ENCODE data around the gene PFDN5. TPM values are rescaled to one million over a fixed set of nuclear protein-coding genes. Genes with fewer than 3 reads are reported as not detected.

PFDN5 gene
- total RNA-seq, 1 experiment from 2014 or later = 519 TPM

- H3K4me2 ChIP-seq (ENCODE audit: low read length) = peak overlapping the region; percentile 90
- H3K9ac ChIP-seq (ENCODE audit: low read length) = peak overlapping the region; percentile 91
- no peak overlapping the region for H2AFZ ChIP-seq (ENCODE audit: low read length)
- peaks cover 19% of the 10 kb centered on the region; the same call in 1 of the 2 replicates for H3K36me3 ChIP-seq (ENCODE audit: low read depth, low read length)
- H4K20me1 ChIP-seq (ENCODE audit: low read length) = no peaks in the 10 kb centered on the region
- peaks cover 9% of the 10 kb centered on the region for H3F3A ChIP-seq (ENCODE audit: low read length, unreplicated experiment)
- H3K9me3 ChIP-seq (ENCODE audit: low read length) = no peaks in the 10 kb centered on the region
- no peaks in the 10 kb centered on the region for H3K9me2 ChIP-seq (replicated peaks; ENCODE audit: low read length)
- peak; percentile 74 for DNase-seq
- POLR2A ChIA-PET (ENCODE audit: unreplicated experiment) = interaction anchor here (0.6 to 1.9 kb wide), 4 partner anchors 23 to 238 kb away, joined by 3 to 9 read pairs (median 4); partner anchors contain the start of gene AAAS
- H3K27me3 ChIP-seq (ENCODE audit: low read length) = no peaks in the 10 kb centered on the region
- CTCF ChIA-PET = interaction anchor here (2.4 kb wide), 1 partner anchor 23 kb away, joined by 10 read pairs; the partner anchor contains the start of gene AAAS
- ATAC-seq = peak; percentile 1; the same call in 1 of the 2 replicates
- H3K79me2 ChIP-seq (ENCODE audit: low read length) = peaks cover 63% of the 10 kb centered on the region
- H3K4me1 ChIP-seq (ENCODE audit: insufficient read depth, low read length) = peaks cover 49% of the 10 kb centered on the region
- no peak for TF ChIP-seq EZH2 (IDR thresholded peaks at IDR 0.05; ENCODE audit: low read length, unreplicated experiment)
- TF ChIP-seq EZH2phosphoT487 (IDR thresholded peaks at IDR 0.05; ENCODE audit: borderline replicate concordance, low read length) = no peak
- TF ChIP-seq CTCF (conservative IDR thresholded peaks at IDR 0.05; ENCODE audit: low read depth, low read length) = no peak
- intact Hi-C loops (cut with micrococcal nuclease) = no loop called here
- peak overlapping the region; percentile 90 for H3K4me3 ChIP-seq (ENCODE audit: low read length)
- peak overlapping the region; percentile 98 for H3K27ac ChIP-seq (ENCODE audit: low read length)
- BruUV-seq (replicated peaks) = no TSS peak
These were observed 2.8 kb downstream of the PFDN5 start for GRCh38 chr12:53298164-53298563.

GRCh38 chr12:53299101-53299453 lies 3.7 kb downstream of the PFDN5 start:
- Histone ChIP-seq H4K20me1 (ENCODE audit: low read length) (no peaks in the 10 kb centered on the region), H2AFZ (ENCODE audit: low read length) (no peak overlapping the region), H3K9me2 (replicated peaks; ENCODE audit: low read length) (no peaks in the 10 kb centered on the region), H3K27me3 (ENCODE audit: low read length) (no peaks in the 10 kb centered on the region), H3K4me3 (ENCODE audit: low read length) (peak overlapping the region; percentile 90), H3K36me3 (ENCODE audit: low read depth, low read length) (peaks cover 14% of the 10 kb centered on the region; the same call in 1 of the 2 replicates), H3K4me1 (ENCODE audit: insufficient read depth, low read length) (peaks cover 49% of the 10 kb centered on the region), H3K9ac (ENCODE audit: low read length) (peak overlapping the region; percentile 91), H3K4me2 (ENCODE audit: low read length) (peak overlapping the region; percentile 90), H3K79me2 (ENCODE audit: low read length) (peaks cover 64% of the 10 kb centered on the region), H3K9me3 (ENCODE audit: low read length) (no peaks in the 10 kb centered on the region), H3K27ac (ENCODE audit: low read length) (peak overlapping the region; percentile 98), H3F3A (ENCODE audit: low read length, unreplicated experiment) (peaks cover 9% of the 10 kb centered on the region)
- DNase-seq (peak; percentile 90), ATAC-seq (peak; percentile 23)
- TF ChIP-seq EZH2 (IDR thresholded peaks at IDR 0.05; ENCODE audit: low read length, unreplicated experiment) (no peak), CTCF (conservative IDR thresholded peaks at IDR 0.05; ENCODE audit: low read depth, low read length) (no peak), EZH2phosphoT487 (IDR thresholded peaks at IDR 0.05; ENCODE audit: borderline replicate concordance, low read length) (no peak)
- ChIA-PET CTCF (interaction anchor here (0.7 to 2.4 kb wide), 2 partner anchors 12 to 22 kb away, joined by 5 to 10 read pairs; partner anchors contain the start of gene AAAS), POLR2A (ENCODE audit: unreplicated experiment) (interaction anchor here (0.5 to 1.9 kb wide), 7 partner anchors 20 to 140 kb away, joined by 3 to 31 read pairs (median 5); partner anchors contain the start of genes AAAS and ZNF740)
- no TSS peak for BruUV-seq (replicated peaks)
- intact Hi-C loops (cut with micrococcal nuclease) = no loop called here

Measured in PC-3 (cell line).